DMS153 (cell line): ENCODE results near the gene FAM177A1.
"Not testable (repeated sequence)": the region's sequence is repeated elsewhere in the genome, so short reads cannot be mapped to it uniquely, and the experiment has no call there.

Experiments
- DNase-seq: peaks from one replicate; lab custom pipeline; 2025; lab: John Stamatoyannopoulos, UW

The FAM177A1 gene, protein sequence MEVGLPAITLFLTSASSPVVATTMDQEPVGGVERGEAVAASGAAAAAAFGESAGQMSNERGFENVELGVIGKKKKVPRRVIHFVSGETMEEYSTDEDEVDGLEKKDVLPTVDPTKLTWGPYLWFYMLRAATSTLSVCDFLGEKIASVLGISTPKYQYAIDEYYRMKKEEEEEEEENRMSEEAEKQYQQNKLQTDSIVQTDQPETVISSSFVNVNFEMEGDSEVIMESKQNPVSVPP

DNA sequence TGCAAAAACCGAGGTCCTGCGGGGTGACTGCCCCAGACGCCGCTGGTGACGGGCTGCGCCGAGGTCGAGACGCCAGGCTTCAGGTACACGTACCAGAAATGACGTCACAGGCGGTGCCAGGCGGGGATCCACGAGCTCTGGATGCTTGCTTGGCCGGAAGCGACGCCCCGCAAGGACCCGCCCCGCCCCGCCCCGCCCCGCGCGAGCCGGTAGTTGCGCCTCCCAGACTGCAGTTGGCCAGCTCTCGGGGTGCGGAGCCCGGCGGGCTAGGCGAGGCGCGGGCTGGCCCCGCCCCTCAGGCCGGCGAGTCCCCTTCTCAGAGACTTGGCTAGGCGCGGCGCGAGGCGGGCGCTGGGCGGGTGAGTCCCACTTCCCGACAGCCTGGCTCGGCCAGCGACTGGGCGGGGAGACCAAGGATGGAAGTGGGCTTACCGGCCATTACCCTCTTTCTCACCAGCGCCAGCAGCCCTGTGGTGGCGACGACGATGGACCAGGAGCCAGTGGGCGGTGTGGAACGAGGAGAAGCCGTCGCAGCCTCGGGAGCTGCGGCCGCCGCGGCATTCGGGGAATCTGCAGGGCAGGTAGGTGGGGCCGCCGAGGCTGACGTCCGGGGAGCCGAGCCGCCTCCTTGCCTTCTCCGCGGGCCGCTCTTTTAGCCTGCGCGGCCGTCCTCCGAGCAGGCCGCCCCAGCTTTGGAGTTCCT, at the start of gene FAM177A1:
TSS of gene FAM177A1 (plus strand) at position 225 of the 703 bp plus-strand sequence. CDS start at position 417, 192 bp downstream.
- DNase-seq, result peak; percentile 93

DNA sequence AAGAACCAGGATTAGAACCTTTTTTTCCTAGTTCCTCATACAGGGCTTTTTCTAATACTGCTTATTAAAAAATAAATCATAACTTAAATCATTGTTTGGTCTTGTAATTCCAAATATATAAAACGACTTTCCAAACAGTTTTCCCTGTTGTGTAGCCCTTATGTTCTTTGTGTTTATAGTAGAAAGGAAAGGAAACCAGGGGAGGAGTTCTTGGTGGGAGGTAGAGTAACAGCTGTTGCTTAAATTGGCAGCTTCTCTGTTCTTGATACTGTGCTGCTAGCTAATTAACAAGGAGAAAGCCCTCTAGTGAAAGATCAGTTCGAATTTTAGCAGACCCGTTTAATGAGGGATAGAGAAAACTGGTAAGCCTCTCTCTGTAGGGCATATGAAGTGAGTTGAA, 48.3 kb upstream of the FAM177A1 start:
- DNase-seq, result no peak

DNA sequence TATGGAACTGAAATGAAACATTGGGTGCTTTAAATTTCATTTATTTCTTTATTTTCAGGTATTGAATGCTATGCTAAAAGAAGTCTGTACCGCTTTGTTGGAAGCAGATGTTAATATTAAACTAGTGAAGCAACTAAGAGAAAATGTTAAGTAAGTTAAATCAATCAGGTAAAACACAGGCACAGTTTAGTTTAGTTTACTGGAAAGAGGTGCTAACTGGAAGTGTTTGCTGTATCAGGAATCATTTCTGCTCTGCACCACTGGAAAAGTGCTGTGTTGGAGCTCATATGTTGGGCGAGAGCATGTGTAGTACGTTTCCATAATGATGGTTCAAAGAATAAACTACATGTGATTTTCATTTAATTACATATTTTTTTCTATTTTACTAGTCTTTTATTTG, 46.6 kb upstream of the FAM177A1 start:
- no peak for DNase-seq

DNA sequence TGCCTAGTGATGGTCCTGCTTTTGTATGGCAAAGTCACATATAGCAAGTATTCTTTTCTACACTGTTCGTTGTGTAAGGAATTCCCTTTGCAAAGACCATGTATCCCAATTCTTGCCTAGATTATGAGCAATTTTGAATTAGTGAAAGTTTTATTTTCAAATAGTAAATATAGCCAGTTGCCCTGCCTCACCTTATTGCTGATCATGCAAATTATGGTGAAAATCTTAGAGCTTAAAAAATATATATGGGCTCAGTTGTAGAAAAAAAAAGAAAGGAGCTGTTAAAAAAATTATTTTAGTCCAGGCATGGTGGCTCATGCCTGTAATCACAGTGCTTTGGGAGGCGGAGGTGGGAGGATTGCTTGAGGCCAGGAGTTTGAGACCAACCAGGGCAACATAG, 44.5 kb upstream of the FAM177A1 start:
- no peak for DNase-seq

DNA sequence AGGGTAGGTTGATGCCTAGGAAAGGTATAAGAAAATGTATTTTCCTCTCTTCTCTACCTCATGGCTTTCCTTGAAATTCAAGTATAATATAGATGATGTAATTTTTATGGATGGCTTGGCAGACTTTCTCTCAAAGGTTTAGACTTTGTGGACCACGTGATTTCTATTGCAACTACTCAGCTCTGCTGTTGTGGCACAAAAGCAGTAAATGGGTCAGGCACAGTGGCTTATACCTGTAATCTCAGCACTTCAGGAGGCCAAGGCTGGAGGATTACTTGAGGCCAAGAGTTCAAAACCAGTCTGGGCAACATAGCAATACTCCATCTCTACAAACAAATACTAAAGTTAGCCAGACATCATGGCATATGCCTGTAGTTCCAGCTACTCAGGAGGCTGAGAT, 41.2 kb upstream of the FAM177A1 start:
- no peak for DNase-seq

DNA sequence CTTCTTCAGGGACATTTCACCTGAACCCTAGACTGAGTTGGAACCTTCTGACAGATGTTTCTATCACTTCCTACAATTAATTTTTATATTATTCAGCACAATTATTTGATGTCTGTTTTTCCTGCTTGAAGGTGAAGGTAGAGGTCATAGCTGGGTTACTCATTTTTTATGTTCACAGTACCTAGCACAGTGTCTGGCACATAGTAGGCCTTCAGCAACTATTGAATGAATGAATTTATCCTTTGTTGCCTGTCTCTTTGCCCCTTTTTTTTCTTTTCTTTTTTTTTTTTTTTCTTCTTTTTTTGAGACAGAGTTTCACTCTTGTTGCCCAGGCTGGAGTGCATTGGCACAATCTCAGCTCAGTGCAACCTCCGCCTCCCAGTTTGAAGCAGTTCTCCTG, 29.5 kb upstream of the FAM177A1 start:
- no peak for DNase-seq

DNA sequence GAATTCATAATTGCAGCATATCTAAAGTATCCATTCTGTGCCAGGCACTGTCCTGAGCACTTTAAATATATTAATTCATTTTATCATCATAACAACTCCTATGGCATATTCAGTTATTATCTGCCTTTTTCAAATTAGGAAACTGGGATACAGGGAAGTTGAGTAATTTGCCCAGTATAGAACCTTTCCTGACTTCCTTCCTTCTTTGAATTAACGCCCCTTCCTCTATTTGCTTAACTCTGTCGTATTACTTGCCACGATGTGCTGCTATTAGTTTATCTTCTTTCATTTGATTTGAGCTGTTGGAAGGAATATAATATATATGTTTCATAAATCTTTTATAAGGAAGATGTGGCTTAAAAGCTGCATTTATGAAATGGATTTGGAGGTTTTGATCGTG, 25.4 kb upstream of the FAM177A1 start:
- no peak for DNase-seq

DNA sequence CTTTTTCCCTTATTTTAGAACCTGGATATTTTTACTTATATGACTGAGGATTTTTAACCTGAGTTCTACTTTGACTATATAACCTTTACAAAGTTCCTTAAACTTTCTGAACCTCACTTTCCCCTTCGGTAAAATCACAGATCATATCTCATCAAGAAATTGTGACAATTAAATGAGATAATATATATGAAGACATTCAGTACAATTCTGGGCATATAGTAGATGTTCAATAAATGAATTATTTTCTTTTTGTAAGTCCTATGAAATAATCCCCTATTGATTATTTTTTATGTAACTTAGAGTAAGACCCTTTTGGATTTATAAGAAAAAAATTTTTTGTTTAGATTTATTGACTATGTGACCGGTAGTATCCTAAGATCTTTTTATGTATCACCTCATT, 17.6 kb upstream of the FAM177A1 start:
- no peak for DNase-seq

DNA sequence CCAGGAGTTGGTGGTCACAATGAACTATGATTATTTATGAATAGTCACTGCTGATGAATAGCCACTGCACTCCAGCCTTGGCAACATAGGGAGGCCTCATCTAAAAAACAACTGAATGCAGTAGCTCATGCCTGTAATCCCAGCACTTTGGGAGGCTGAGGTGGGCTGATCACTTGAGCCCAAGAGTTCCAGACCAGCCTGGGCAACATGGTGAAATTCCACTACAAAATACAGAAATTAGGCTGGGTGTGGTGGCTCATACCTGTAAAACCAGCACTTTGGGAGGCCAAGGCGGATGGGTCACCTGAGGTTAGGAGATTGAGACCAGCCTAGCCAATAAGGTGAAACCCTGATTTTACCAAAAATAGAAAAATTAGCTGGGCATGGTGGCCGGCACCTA, 13.5 kb upstream of the FAM177A1 start:
- DNase-seq, result no peak

DNA sequence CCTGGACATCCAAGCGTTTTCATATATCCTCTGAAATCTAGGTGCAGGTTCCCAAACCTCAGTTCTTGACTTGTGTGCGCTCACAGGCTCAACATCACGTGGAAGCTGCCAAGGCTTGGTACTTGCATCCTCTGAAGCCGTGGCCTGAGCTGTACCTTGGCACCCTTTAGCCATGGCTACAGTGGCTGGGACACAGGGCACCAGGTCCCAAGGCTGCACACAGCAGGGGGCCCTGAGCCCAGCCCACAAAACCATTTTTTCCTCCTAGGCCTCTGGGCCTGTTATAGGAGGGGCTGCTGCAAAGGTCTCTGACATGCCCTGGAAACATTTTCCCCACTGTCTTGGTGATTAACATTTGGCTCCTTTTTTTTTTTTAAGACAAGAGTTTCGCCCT, 11.6 kb upstream of the FAM177A1 start:
- no peak for DNase-seq

DNA sequence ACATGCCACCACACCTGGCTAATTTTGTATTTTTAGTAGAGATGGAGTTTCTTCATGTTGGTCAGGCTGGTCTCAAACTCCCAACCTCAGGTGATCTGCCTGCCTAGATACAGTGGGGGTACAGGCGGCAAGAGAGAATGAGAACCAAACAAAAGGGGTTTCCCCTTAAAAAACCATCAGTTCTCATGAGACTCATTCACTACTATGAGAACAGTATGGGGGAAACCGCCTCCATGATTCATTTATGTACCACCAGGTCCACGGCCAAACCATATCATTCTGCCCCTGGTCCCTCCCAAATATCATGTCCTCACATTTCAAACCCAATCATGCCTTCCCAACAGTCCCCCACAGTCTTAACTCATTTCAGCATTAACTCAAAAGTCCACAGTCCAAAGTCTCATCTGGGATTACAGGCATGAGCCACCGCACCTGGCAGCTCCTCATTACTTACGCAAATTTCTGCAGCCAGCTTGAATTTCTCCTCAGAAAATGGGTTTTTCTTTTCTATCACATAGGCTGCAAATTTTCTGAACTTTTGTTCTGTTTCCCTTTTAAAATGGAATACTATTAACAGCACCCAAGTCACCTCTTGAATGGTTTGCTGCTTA, 11.0 kb upstream of the FAM177A1 start:
- DNase-seq, result not testable (repeated sequence)

DNA sequence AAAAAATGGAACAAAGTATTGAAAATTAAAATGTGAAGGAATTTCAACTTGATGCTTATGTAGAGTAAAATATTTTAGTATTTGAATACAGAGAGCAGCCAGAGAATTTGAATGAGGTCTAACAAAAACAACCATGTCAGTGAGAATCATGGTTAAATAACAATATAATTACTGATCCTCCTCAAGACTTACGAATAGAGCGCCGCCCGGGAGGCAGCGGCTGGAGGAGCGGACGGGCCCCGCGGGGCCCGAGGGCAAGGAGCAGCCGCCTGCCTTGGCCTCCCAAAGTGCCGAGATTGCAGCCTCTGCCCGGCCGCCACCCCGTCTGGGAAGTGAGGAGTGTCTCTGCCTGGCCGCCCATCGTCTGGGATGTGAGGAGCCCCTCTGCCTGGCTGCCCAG, 7.8 kb upstream of the FAM177A1 start:
- not testable (repeated sequence) for DNase-seq

DNA sequence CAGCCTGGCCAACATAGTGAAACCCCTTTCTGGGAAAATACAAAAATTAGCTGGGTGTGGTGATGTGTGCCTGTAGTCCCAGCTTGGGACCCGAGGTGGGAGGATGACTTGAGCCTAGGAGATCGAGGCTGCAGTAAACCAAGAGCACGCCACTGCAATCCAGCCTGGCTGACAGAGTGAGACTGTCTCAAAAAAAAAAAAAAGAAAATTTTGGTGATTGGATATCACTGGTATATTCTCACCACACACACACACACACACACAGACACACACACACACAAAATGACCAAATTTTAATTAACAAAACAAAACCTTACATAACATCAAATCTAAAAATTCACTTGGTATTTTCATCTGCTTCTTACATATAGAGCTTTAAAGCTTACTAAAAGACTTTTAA, 3.4 kb upstream of the FAM177A1 start:
- no peak for DNase-seq

DNA sequence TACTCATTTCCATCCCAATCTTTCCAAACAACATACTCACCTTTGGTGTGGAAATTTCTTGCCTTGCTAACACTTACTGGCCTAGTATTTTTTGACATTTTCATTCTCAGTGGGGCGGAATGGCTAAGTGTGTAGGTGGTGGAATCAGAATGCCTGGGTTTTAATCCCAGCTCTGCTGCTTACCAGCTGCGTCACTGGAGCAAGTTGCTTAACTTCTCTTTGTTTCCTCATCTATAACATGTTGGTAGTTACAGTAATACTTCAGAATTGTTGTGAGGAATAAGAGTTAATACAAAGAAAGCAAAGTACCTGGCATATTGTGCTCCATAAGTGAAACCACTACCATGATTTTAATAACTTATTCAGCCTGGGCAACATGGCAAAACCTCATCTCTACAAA, 3.0 kb upstream of the FAM177A1 start:
- no peak for DNase-seq

DNA sequence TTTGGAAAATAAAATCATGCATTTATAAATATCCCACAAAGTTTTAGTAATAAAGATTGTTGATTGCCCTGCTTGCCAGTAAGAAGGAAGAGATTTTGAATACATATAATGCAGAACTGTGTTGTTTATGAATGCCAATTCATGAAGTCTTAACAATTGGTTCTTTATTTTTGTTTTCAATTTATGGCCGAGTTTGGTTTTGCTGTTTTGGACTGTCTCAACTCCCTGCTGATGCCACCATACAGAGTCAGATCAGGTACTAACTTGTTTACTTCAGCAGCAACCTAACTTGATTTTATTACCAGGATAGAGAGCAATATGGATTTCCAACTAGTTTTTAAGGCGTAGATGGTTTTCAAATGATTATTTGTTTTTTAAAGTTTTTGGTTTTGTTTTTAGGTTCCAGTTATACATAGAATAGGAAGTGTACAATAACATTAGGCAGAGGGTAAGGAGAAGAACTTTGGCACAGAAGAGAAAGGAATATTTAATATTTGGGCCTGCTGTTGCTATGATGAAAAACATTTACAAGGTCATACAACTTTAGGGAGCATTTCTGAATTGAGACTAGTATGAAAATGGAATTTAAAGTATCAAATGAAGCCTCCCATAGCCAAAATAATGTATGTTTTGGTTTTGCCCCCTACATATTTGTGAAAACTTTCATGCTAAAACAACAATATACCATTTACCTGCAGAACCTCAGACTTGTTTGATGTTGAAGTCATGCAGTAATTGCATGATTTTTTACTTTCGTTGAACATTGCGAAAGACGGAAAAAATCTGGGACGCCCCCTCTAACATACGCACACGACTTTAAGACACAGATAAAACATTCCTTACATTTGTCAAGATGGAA, 904 bp upstream of the FAM177A1 start:
- DNase-seq, result no peak

DNA sequence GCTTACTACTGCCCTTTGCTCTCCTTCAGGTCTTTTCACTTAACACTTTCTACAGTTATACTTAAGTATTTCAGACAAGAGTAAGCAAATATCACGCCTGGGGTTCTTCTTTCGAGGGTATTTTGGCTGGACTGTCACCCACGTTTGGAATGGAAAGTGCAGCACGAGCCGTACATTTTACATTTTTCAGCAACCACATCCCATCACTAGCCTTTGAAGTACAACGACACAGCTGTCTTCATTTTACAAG, 349 bp upstream of the FAM177A1 start:
- no peak for DNase-seq

DNA sequence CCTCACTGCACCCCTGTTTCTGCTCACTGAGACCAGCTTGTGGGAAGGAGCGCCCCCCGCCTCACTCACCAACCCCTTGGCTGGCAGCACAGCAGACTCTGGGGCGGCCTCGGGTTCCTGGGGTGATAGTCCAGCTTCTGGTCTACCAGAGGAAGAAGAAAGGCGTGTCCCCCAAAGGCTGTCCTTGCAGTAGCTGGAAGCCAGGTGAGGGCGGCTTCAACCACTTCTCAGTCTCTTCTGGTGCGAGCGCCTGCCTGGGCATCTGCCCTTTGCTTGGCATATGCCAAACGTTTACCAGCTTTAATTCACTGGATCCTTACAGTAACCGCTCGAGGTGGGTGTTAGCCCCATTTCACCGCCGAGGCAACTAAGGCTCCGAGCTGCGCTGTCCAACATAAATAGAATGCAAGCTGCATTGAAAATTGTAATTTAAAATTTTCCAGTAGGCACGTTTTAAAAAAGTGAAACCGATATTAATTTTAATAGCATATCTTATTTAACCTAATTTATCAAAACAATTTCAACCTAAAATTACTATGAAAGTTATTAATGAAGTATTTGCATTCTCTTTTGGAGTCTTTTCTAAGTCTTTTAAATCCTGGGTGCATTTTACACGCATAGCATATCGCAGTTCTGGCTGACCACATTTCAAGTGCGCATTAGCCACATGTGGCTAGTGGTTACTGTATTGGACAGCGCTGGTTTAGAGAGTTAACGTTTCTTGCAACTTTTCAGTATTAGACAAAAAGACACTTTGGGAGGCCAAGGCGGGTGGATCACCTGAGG, 872 bp downstream of the FAM177A1 start:
- DNase-seq, result no peak

DNA sequence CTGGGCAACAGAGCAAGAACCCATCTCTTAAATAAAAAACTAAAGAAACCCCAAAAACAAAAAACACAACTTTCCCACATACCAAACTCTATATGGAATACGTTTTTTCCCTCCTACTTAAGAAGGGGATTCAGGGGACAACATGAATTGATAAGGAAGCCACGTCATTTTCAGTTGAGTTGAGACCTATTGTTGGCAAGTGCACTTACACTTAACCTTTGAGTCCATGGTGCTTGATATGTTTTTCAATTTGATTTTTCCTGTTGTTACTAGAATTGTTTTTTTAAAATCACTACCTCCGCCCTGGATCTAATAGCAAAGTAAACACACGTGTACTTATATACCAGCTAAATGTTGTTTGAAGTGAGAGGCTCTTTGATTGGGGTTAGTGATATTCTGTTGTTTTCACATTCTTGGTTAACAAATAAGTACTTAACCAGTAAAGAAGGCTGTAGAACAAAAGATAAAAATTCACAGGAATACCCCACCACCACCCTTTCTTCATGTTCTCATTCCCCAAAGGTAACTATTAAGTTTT, 2.0 kb downstream of the FAM177A1 start:
- no peak for DNase-seq

DNA sequence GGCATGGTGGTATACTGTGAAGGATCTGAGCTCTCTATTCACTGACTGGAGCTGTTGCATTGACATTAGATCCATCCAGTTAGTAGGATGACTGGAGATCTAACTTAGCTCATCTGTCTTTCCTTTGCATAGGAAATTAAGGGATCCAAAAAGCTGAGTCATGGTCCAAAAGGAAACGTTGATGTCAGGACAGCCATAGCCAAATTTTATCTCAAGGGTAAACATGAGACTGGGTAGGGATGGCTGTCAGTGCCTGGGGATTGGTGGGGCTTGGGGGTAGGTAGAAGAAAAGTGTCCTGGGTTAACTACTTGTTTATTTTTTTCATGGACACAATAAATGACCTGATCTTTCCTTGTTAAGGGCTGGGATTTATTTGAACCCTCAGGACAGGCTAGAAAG, 4.6 kb downstream of the FAM177A1 start:
- DNase-seq, result no peak

DNA sequence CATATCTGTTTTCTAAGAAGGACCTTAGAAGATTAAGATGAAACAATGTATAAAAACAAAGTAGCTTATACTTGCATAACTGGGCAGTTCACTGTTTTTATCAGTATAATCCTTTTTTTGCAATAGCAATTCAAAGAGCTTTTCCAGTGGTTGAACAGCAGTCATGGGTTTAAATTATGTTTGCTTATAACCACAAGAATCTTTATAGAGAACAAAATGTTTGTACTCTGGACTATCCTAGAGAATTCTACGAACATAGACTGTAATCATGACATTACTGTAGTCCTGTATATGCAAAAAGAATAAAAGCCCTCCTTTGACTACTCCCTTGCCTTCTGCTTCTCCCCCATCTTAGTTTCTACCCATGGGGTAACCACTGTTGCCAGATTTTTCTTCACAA, 5.7 kb downstream of the FAM177A1 start:
- DNase-seq, result no peak

DNA sequence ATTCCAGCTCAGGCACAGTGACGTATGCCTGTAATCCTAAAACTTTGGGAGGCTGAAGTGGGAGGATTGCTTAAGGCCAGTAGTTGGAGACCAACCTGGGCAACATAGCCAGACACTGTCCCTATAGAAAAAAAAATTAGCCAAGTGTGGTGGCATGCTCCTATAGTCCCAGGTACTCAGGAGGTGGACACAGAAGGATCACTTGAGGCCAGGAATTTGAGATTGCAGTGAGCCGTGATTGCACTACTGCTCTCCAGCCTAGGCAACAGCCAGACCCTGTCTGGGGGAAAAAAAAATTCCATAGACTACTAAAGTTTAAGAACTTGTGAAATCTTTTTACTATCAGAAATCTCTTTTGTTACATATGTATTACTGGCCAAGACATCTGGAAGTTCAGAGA, 6.6 kb downstream of the FAM177A1 start:
- no peak for DNase-seq
